Progenitor cell of endocrine pancreas (in vitro differentiated cells): Measurements from ENCODE around the gene NDUFC1. TPM values are rescaled to one million over a fixed set of nuclear protein-coding genes. Genes with fewer than 3 reads are reported as not detected.

Source experiments
- DNase-seq: peaks from one replicate; pipeline ENCODE4 v3.0.0; 2021; ENCODE audit warnings: low spot score; ENCODE audit not compliant: unreplicated experiment
- H3K27ac Mint-ChIP-seq: 2 replicates; pipeline ENCODE4 v1.8.0; 2021; ENCODE audit warnings: mild to moderate bottlenecking, moderate library complexity, mixed read lengths
- H3K27me3 Mint-ChIP-seq: 2 replicates; pipeline ENCODE4 v1.8.0; 2021; ENCODE audit warnings: mixed read lengths
- H3K36me3 Mint-ChIP-seq: 2 replicates; pipeline ENCODE4 v1.8.0; 2022; ENCODE audit warnings: mixed read lengths; ENCODE audit not compliant: insufficient read depth
- H3K4me1 Mint-ChIP-seq: 2 replicates; pipeline ENCODE4 v1.8.0; 2021; ENCODE audit warnings: low read depth, mixed read lengths
- H3K4me3 Mint-ChIP-seq: 2 replicates; pipeline ENCODE4 v1.8.0; 2021; ENCODE audit warnings: low read depth, mild to moderate bottlenecking, moderate library complexity, mixed read lengths
- H3K9me3 Mint-ChIP-seq: 2 replicates; pipeline ENCODE4 v1.8.0; 2021; ENCODE audit warnings: low read depth, mixed read lengths
- CTCF ChIP-seq: fragments of 200-600 bp; sonication (generic); IDR thresholded peaks from one replicate; pipeline ENCODE4 v1.5.0; 2021; ENCODE audit warnings: antibody characterized with exemption, mild to moderate bottlenecking; ENCODE audit not compliant: unreplicated experiment
- total RNA-seq: library from RNA; stranded (reverse); gene quantifications from 2 replicates; pipeline ENCODE4 v1.2.1, GENCODE V29; 2021

The NDUFC1 gene
- total RNA-seq, 1 donor from 2014 or later: 52.0 TPM

- Mint-ChIP-seq H3K27ac (no peak overlapping the region), H3K4me3 (no peak overlapping the region), H3K9me3 (no peaks in the 10 kb centered on the region), H3K4me1 (peaks cover 3% of the 10 kb centered on the region), H3K36me3 (no peaks in the 10 kb centered on the region), H3K27me3 (peaks cover 32% of the 10 kb centered on the region)
- no peak for DNase-seq
- no peak for TF ChIP-seq CTCF
Observed at GRCh38 chr4:139274790-139275189, 27.5 kb downstream of the NDUFC1 start.

- Mint-ChIP-seq H3K4me3 (no peak overlapping the region), H3K27me3 (peaks cover 23% of the 10 kb centered on the region), H3K4me1 (no peaks in the 10 kb centered on the region), H3K36me3 (no peaks in the 10 kb centered on the region), H3K27ac (no peak overlapping the region), H3K9me3 (no peaks in the 10 kb centered on the region)
- no peak for TF ChIP-seq CTCF
- DNase-seq: no peak
Observed at GRCh38 chr4:139273835-139274234, 28.4 kb downstream of the NDUFC1 start.

GRCh38 chr4:139267301-139267700 lies 35.0 kb downstream of the NDUFC1 start:
- TF ChIP-seq CTCF: no peak

GRCh38 chr4:139266583-139267257 lies 35.6 kb downstream of the NDUFC1 start:
- Mint-ChIP-seq H3K4me3 (peak overlapping the region; percentile 43), H3K4me1 (peaks cover 19% of the 10 kb centered on the region), H3K9me3 (no peaks in the 10 kb centered on the region), H3K27me3 (no peaks in the 10 kb centered on the region), H3K36me3 (no peaks in the 10 kb centered on the region), H3K27ac (peak overlapping the region; percentile 44)
- no peak for TF ChIP-seq CTCF
- DNase-seq: peak; percentile 15

More at GRCh38 chr4:139267301-139267700, 35.0 kb downstream of the NDUFC1 start:
- no peaks in the 10 kb centered on the region for H3K27me3 Mint-ChIP-seq
- DNase-seq: no peak
- no peaks in the 10 kb centered on the region for H3K36me3 Mint-ChIP-seq
- H3K27ac Mint-ChIP-seq: no peak overlapping the region
- H3K4me3 Mint-ChIP-seq: no peak overlapping the region
- H3K9me3 Mint-ChIP-seq: no peaks in the 10 kb centered on the region
- peaks cover 19% of the 10 kb centered on the region for H3K4me1 Mint-ChIP-seq

- Mint-ChIP-seq H3K4me1 (peaks cover 19% of the 10 kb centered on the region), H3K27me3 (no peaks in the 10 kb centered on the region), H3K9me3 (no peaks in the 10 kb centered on the region), H3K4me3 (peak overlapping the region; percentile 43), H3K36me3 (no peaks in the 10 kb centered on the region), H3K27ac (peak overlapping the region; percentile 44)
- no peak for TF ChIP-seq CTCF
- DNase-seq: no peak
Observed at GRCh38 chr4:139266208-139266582, 36.1 kb downstream of the NDUFC1 start.
